Right lobe of liver (tissue), 6 donors: ENCODE results near the gene RPL13A. TPM values are rescaled to one million over a fixed set of nuclear protein-coding genes. Genes with fewer than 3 reads are reported as not detected.

ENCODE experiments used
- ATAC-seq, 4 donors: fragments of 200-7000 bp; cut with Tn5 transposase; one replicate each; pipeline ENCODE4 v1.9.1; 2020; ENCODE audit warnings: mild to moderate bottlenecking in 4 of 4, moderate library complexity in 4 of 4
- DNase-seq, 3 donors: peaks; one replicate each; pipeline ENCODE4 v3.0.0-alpha.2; 2020
- H3K27ac ChIP-seq, 3 donors: fragments of 200-600 bp; one replicate each; pipeline ENCODE4 v1.8.0; 2022
- H3K27me3 ChIP-seq, 2 donors: fragments of 200-600 bp; one replicate each; pipeline ENCODE4 v1.8.0; 2022
- H3K36me3 ChIP-seq, 4 donors: fragments of 200-600 bp; sonication (generic) in 1 of 4; one replicate each; pipeline versions ENCODE4 v1.5.1 to v1.8.0; 2017 to 2022; ENCODE audit warnings: control low read depth in 1 of 4
- H3K4me1 ChIP-seq, 4 donors: fragments of 200-600 bp; sonication (generic) in 1 of 4; one replicate each; pipeline versions ENCODE4 v1.5.1 to v1.8.0; 2017 to 2022; ENCODE audit warnings: control low read depth in 1 of 4
- H3K4me3 ChIP-seq, 3 donors: fragments of 200-600 bp; one replicate each; pipeline ENCODE4 v1.8.0; 2022
- H3K9me3 ChIP-seq, 4 donors: fragments of 200-600 bp; sonication (generic) in 1 of 4; one replicate each; pipeline versions ENCODE4 v1.5.1 to v1.8.0; 2017 to 2022; ENCODE audit warnings: control low read depth in 1 of 4
- POLR2A ChIP-seq: fragments of 450-650 bp; IDR thresholded peaks from one replicate; pipeline ENCODE4 v1.6.1; 2017; ENCODE audit warnings: antibody characterized with exemption, mild to moderate bottlenecking
- WGBS: methylation state at CpG from one replicate; pipeline ENCODE4 v1.1.6; 2018; ENCODE audit warnings: low coverage, low lambda C conversion rate; ENCODE audit not compliant: insufficient coverage; ENCODE audit errors: missing lambda C conversion rate; 5-methylcytosine and 5-hydroxymethylcytosine counted together
- intact Hi-C, 2 donors: fragments of 100-400 bp; cut with DNase I; formaldehyde crosslinking; loops; one replicate each; pipeline versions ENCODE4 v1.11.2 to v1.14.1; 2022
- total RNA-seq, 6 experiments: library from RNA; depleted of rRNA in 2 of 6; stranded (reverse); fragments of >200 nt in 2 of 6; fragmentation: NEBNext Ultra II Directional in 3 of 6; extraction: Animal tissue kit (Norgen Biotek cat#: 25700) in 3 of 6; gene quantifications; one replicate each; pipeline versions ENCODE4 v1.1.0 to v1.2.4, GENCODE V29; 2016 to 2023
- TF ChIP-seq, protein P1 (sequence below), 4 donors: fragments of 200-600 bp in 3 of 4; fragments of 450-650 bp in 1 of 4; IDR thresholded peaks; one replicate each; pipeline versions ENCODE4 v1.5.1 to v1.8.0; 2016 to 2022; ENCODE audit warnings: antibody characterized with exemption in 4 of 4, mild to moderate bottlenecking in 2 of 4
- donor health status: DM: no; HTN: yes; CAD: no.
- donor health status: DM: no; HTN: no; CAD: no.
- donor health status: DM: no; HTN: no; CAD: no.
- donor health status: DM: no; HTN: yes; CAD: no.
- donor health status: DM: no; HTN: yes; CAD: no.

The RPL13A gene
- total RNA-seq, 6 experiments from 2014 or later = 675 to 992 (median 801) TPM

DNA sequence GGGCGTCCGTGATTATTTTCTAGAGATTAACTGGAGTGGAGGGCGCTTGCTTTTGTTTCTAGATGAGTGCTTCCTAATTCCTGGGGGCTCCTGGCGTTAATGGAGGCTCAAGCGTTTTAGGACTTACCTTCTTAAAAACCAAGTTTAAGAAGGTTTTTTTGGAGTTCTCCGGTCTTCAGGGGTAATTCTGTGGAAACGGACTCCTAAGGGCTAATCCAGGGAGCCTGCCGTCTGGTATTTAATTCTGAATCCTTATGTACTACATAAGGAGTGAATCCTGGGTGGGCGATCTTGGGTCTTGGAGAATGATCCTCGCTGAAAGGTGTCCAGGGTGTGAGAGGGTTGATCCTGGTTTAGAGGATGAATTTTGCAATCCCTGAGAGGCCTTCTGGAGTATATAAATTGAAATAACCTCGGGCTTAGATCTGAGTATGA is 9.2 kb downstream of the RPL13A start:
- intact Hi-C loops = no loop called here
- WGBS = 0% methylated on average over 9 of the region's 11 CpGs
- no peak for TF ChIP-seq POLR2A
- TF ChIP-seq, protein P1, sequence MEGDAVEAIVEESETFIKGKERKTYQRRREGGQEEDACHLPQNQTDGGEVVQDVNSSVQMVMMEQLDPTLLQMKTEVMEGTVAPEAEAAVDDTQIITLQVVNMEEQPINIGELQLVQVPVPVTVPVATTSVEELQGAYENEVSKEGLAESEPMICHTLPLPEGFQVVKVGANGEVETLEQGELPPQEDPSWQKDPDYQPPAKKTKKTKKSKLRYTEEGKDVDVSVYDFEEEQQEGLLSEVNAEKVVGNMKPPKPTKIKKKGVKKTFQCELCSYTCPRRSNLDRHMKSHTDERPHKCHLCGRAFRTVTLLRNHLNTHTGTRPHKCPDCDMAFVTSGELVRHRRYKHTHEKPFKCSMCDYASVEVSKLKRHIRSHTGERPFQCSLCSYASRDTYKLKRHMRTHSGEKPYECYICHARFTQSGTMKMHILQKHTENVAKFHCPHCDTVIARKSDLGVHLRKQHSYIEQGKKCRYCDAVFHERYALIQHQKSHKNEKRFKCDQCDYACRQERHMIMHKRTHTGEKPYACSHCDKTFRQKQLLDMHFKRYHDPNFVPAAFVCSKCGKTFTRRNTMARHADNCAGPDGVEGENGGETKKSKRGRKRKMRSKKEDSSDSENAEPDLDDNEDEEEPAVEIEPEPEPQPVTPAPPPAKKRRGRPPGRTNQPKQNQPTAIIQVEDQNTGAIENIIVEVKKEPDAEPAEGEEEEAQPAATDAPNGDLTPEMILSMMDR (IDR thresholded peaks at IDR 0.05) = no peak
- Histone ChIP-seq H3K27ac (peak overlapping the region; percentile 60 to 91 (median 84)), H3K36me3 (peaks cover 9 to 45% (median 26%) of the 10 kb centered on the region in 4 donors), H3K9me3 (no peaks in the 10 kb centered on the region), H3K27me3 (no peaks in the 10 kb centered on the region), H3K4me3 (peak overlapping the region; percentile 71 to 83 (median 79)), H3K4me1 (peaks cover 0 to 15% (median 10%) of the 10 kb centered on the region in 4 donors)
- no peak for DNase-seq
- no peak for ATAC-seq

DNA sequence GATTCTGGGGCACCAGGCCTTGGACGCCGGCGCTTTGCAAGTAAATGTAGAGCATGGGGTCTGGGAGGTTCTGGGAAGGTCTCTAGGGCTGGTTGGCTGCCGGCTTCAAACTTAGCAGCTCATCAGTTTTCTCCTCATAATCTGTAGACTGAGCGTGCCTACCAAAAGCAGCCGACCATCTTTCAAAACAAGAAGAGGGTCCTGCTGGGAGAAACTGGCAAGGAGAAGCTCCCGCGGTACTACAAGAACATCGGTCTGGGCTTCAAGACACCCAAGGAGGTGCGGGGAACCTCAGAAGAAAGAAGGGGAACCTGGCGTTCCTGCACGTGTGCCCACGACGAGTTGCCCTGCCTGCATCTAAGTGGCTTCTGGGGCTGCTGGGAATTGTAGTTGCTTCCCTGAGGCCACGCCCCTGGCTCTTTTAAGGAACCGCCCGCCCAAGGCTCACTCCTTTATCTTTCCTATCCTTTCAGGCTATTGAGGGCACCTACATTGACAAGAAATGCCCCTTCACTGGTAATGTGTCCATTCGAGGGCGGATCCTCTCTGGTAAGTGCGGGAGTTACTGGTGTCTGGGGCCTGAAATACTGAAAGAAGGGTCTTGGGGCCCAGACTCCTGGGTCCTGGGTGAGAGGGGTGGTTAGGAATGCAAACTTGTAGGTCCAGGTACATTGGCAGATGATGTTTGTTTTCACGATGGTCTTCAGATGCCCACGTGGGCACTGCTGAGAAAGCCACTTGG is 9.8 kb downstream of the RPL13A start:
- Histone ChIP-seq H3K9me3 (no peaks in the 10 kb centered on the region), H3K4me3 (peak overlapping the region; percentile 71 to 83 (median 79)), H3K4me1 (peaks cover 0 to 15% (median 10%) of the 10 kb centered on the region in 4 donors), H3K36me3 (peaks cover 2 to 38% (median 19%) of the 10 kb centered on the region in 4 donors), H3K27ac (peak overlapping the region; percentile 60 to 91 (median 84)), H3K27me3 (no peaks in the 10 kb centered on the region)
- 20% methylated on average over 15 of the region's 22 CpGs for WGBS
- ATAC-seq (peak in 1 of 4 donors; percentile 5), DNase-seq (peak in 1 of 3 donors; percentile 65)
- TF ChIP-seq, protein P1 (IDR thresholded peaks at IDR 0.05) = no peak
- TF ChIP-seq POLR2A = peak; percentile 36
- intact Hi-C loops = no loop called here

DNA sequence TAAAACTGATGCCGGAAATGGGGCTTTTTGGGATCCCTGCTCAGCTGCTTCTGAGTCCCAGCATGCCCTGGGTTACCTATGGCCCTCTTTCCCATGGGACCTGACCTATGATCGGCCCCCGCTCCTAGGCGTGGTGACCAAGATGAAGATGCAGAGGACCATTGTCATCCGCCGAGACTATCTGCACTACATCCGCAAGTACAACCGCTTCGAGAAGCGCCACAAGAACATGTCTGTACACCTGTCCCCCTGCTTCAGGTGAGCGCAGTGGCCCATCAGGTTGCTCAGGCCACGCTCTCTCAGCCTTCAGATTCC is 10.3 kb downstream of the RPL13A start:
- Histone ChIP-seq H3K9me3 (no peaks in the 10 kb centered on the region), H3K36me3 (peaks cover 0 to 33% (median 18%) of the 10 kb centered on the region in 4 donors), H3K4me1 (peaks cover 0 to 15% (median 10%) of the 10 kb centered on the region in 4 donors), H3K27me3 (no peaks in the 10 kb centered on the region), H3K4me3 (no peak overlapping the region), H3K27ac (no peak overlapping the region)
- ATAC-seq = no peak
- no peak for DNase-seq
- WGBS = 95% methylated on average over 4 of the region's 12 CpGs
- TF ChIP-seq POLR2A = no peak
- TF ChIP-seq, protein P1 (IDR thresholded peaks at IDR 0.05) = no peak
- intact Hi-C loops = no loop called here

DNA sequence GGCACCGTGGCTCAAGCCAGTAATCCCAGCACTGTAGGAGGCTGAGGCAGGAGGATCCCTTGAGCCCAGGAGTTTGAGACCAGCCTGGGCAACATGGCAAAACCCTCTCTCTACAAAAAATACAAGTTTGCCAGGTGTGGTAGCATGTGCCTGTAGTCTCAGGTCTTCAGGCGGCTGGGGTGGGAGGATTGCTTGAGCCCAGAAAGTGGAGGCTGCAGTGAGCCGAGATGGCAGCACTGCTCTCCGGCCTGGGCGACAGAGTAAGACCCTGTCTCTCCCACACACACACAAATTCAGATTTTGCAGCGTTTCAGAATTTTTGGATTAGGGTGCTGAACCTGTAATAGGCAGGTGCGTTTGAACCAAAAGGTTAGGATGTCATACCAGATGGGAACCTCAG is 11.1 kb downstream of the RPL13A start:
- peaks cover 0 to 15% (median 10%) of the 10 kb centered on the region in 4 donors for H3K4me1 ChIP-seq
- DNase-seq = no peak
- no peak overlapping the region for H3K4me3 ChIP-seq

More for the DNA sequence above, 11.1 kb downstream of the RPL13A start:
- no peak for ATAC-seq
- WGBS = 78% methylated on average over 7 of the region's 7 CpGs
- TF ChIP-seq, protein P1 (IDR thresholded peaks at IDR 0.05) = no peak
- TF ChIP-seq POLR2A = no peak
- Histone ChIP-seq H3K36me3 (peaks cover 0 to 28% (median 18%) of the 10 kb centered on the region in 4 donors), H3K27me3 (no peaks in the 10 kb centered on the region), H3K9me3 (no peaks in the 10 kb centered on the region), H3K27ac (no peak overlapping the region)
- intact Hi-C loops = no loop called here
